Dedifferentiated amniotic fluid mesenchymal stem cell (primary cell): ENCODE measurements around the gene SPDYE6.
A peak's percentile ranks its signal among the peaks of the same experiment; 100 is the strongest.
"Not testable (repeated sequence)": the region's sequence is repeated elsewhere in the genome, so short reads cannot be mapped to it uniquely, and the experiment has no call there.

Experiments used
- DNase-seq: peaks from one replicate; pipeline ENCODE4 v3.0.0-alpha.2; 2016; ENCODE audit errors: extremely low spot score

SPDYE6 gene

GRCh38 chr7:102363549-102364393 is 7.5 kb upstream of the SPDYE6 start:
- peak; percentile 97 for DNase-seq

- DNase-seq: not testable (repeated sequence)
Measured at GRCh38 chr7:102346983-102347382, 9.3 kb downstream of the SPDYE6 start.

- DNase-seq: not testable (repeated sequence)
Measured at GRCh38 chr7:102340599-102341368, 15.5 kb downstream of the SPDYE6 start.

- peak; percentile 14 for DNase-seq
Measured at GRCh38 chr7:102337420-102337819, 18.8 kb downstream of the SPDYE6 start.

GRCh38 chr7:102337002-102337401 is 19.2 kb downstream of the SPDYE6 start:
- not testable (repeated sequence) for DNase-seq

GRCh38 chr7:102335574-102335973 is 20.7 kb downstream of the SPDYE6 start:
- not testable (repeated sequence) for DNase-seq

GRCh38 chr7:102330666-102331460 is 25.4 kb downstream of the SPDYE6 start:
- DNase-seq: peak; percentile 0

GRCh38 chr7:102329366-102329765 is 26.9 kb downstream of the SPDYE6 start:
- DNase-seq: not testable (repeated sequence)

- DNase-seq: not testable (repeated sequence)
Measured at GRCh38 chr7:102328863-102329262, 27.4 kb downstream of the SPDYE6 start.

GRCh38 chr7:102327183-102327582 is 29.1 kb downstream of the SPDYE6 start:
- DNase-seq: not testable (repeated sequence)

- peak; percentile 11 for DNase-seq
Measured at GRCh38 chr7:102326157-102326889, 29.9 kb downstream of the SPDYE6 start.

GRCh38 chr7:102325106-102325505 is 31.1 kb downstream of the SPDYE6 start:
- DNase-seq: not testable (repeated sequence)

GRCh38 chr7:102323914-102324195 is 32.4 kb downstream of the SPDYE6 start:
- DNase-seq: no peak

- DNase-seq: no peak
Measured at GRCh38 chr7:102322202-102322715, 34.0 kb downstream of the SPDYE6 start.

- no peak for DNase-seq
Measured at GRCh38 chr7:102321351-102322201, 34.7 kb downstream of the SPDYE6 start.

GRCh38 chr7:102320601-102321350 is 35.5 kb downstream of the SPDYE6 start:
- DNase-seq: peak; percentile 8

GRCh38 chr7:102320181-102320580 is 36.1 kb downstream of the SPDYE6 start:
- no peak for DNase-seq

GRCh38 chr7:102319671-102320070 is 36.6 kb downstream of the SPDYE6 start:
- DNase-seq: no peak

- no peak for DNase-seq
Measured at GRCh38 chr7:102318482-102318971, 37.7 kb downstream of the SPDYE6 start.
